ENCODE data around the gene RALGAPA2.

- no peak for TF ChIP-seq CTCF (conservative IDR thresholded peaks at IDR 0.05; ENCODE audit: low read depth, low read length)
- no peak for TF ChIP-seq EZH2 (IDR thresholded peaks at IDR 0.05; ENCODE audit: low read length, unreplicated experiment)
Observed at GRCh38 chr20:20417876-20418676, 294.4 kb downstream of the RALGAPA2 start.
